ENCODE measurements around the gene MSN.
"Not testable (repeated sequence)": the region's sequence is repeated elsewhere in the genome, so short reads cannot be mapped to it uniquely, and the experiment has no call there.

The MSN gene

GRCh38 chrX:65647801-65648200 is 19.7 kb upstream of the MSN start:
- Histone ChIP-seq H3K27me3 (ENCODE audit: control insufficient read depth in 3 of 3, insufficient read depth in 3 of 3, low read depth in 1 of 3, low read length in 3 of 3) (peaks cover 0 to 9% (median 0%) of the 10 kb centered on the region in 3 experiments), H3K4me3 (ENCODE audit: low read length in 2 of 2) (no peak overlapping the region), H2BK15ac (ENCODE audit: low read length) (no peak overlapping the region), H3K4ac (ENCODE audit: low read length) (no peak overlapping the region), H2AFZ (ENCODE audit: low read length) (no peak overlapping the region), H3K27ac (replicated peaks; ENCODE audit: low read length) (no peak overlapping the region), H2AK5ac (ENCODE audit: low read depth, low read length) (no peak overlapping the region), H3K79me1 (ENCODE audit: low read depth, low read length) (no peaks in the 10 kb centered on the region), H2BK120ac (ENCODE audit: low read depth, low read length) (no peak overlapping the region), H3K14ac (ENCODE audit: low read length) (no peak overlapping the region), H2BK12ac (ENCODE audit: low read length) (no peak overlapping the region), H3K9me3 (replicated peaks in 1 of 2; ENCODE audit: control insufficient read depth in 2 of 2, insufficient read depth in 1 of 2, low read depth in 1 of 2, low read length in 2 of 2) (no peaks in the 10 kb centered on the region), H3K23ac (ENCODE audit: low read depth, low read length, poor library complexity) (no peak overlapping the region), H3K9ac (ENCODE audit: low read depth, low read length, poor library complexity) (no peak overlapping the region), H4K8ac (ENCODE audit: low read depth, low read length) (no peak overlapping the region), H3K4me1 (ENCODE audit: control insufficient read depth in 2 of 2, insufficient read depth in 1 of 2, low read depth in 1 of 2, low read length in 2 of 2) (peaks cover 0 to 3% of the 10 kb centered on the region in 2 donors), H3K18ac (ENCODE audit: low read length) (no peak overlapping the region), H3K36me3 (replicated peaks in 1 of 2; ENCODE audit: control insufficient read depth in 2 of 2, insufficient read depth in 2 of 2, low read length in 2 of 2) (no peaks in the 10 kb centered on the region), H4K91ac (ENCODE audit: low read depth, low read length, poor library complexity) (no peak overlapping the region), H2BK5ac (ENCODE audit: low read length) (no peak overlapping the region), H3K4me2 (ENCODE audit: insufficient read depth, low read length, poor library complexity, severe bottlenecking) (no peak overlapping the region)
- no CpG with 5 or more reads among the region's 3 CpGs for WGBS, 2 donors (ENCODE audit: extremely low coverage in 2 of 2, insufficient read length in 2 of 2, insufficient replicate concordance in 1 of 2)
- no peak for DNase-seq (ENCODE audit: low spot score)

- Histone ChIP-seq H3K23ac (ENCODE audit: low read depth, low read length, poor library complexity) (no peak overlapping the region), H2AFZ (ENCODE audit: low read length) (no peak overlapping the region), H3K14ac (ENCODE audit: low read length) (no peak overlapping the region), H3K9me3 (replicated peaks in 1 of 2; ENCODE audit: control insufficient read depth in 2 of 2, insufficient read depth in 1 of 2, low read depth in 1 of 2, low read length in 2 of 2) (no peaks in the 10 kb centered on the region), H2BK120ac (ENCODE audit: low read depth, low read length) (no peak overlapping the region), H3K27me3 (ENCODE audit: control insufficient read depth in 3 of 3, insufficient read depth in 3 of 3, low read depth in 1 of 3, low read length in 3 of 3) (no peaks in the 10 kb centered on the region), H4K8ac (ENCODE audit: low read depth, low read length) (no peak overlapping the region), H2BK5ac (ENCODE audit: low read length) (no peak overlapping the region), H3K4ac (ENCODE audit: low read length) (no peak overlapping the region), H3K27ac (replicated peaks; ENCODE audit: low read length) (no peak overlapping the region), H3K36me3 (replicated peaks in 1 of 2; ENCODE audit: control insufficient read depth in 2 of 2, insufficient read depth in 2 of 2, low read length in 2 of 2) (no peaks in the 10 kb centered on the region), H2BK12ac (ENCODE audit: low read length) (no peak overlapping the region), H2BK15ac (ENCODE audit: low read length) (no peak overlapping the region), H3K18ac (ENCODE audit: low read length) (no peak overlapping the region), H3K9ac (ENCODE audit: low read depth, low read length, poor library complexity) (no peak overlapping the region), H3K4me2 (ENCODE audit: insufficient read depth, low read length, poor library complexity, severe bottlenecking) (no peak overlapping the region), H3K79me1 (ENCODE audit: low read depth, low read length) (no peaks in the 10 kb centered on the region), H3K4me3 (ENCODE audit: low read length in 2 of 2) (no peak overlapping the region), H4K91ac (ENCODE audit: low read depth, low read length, poor library complexity) (no peak overlapping the region), H3K4me1 (ENCODE audit: control insufficient read depth in 2 of 2, insufficient read depth in 1 of 2, low read depth in 1 of 2, low read length in 2 of 2) (no peaks in the 10 kb centered on the region), H2AK5ac (ENCODE audit: low read depth, low read length) (no peak overlapping the region)
- DNase-seq (ENCODE audit: low spot score), result no peak
- WGBS, 2 donors (ENCODE audit: extremely low coverage in 2 of 2, insufficient read length in 2 of 2, insufficient replicate concordance in 1 of 2), result no CpG with 5 or more reads among the region's 1 CpG
Observed at GRCh38 chrX:65652098-65652497, 15.4 kb upstream of the MSN start.

GRCh38 chrX:65657009-65657441 is 10.4 kb upstream of the MSN start:
- H3K4me2 ChIP-seq (ENCODE audit: insufficient read depth, low read length, poor library complexity, severe bottlenecking); H2BK15ac ChIP-seq (ENCODE audit: low read length); H3K27me3 ChIP-seq (ENCODE audit: control insufficient read depth in 3 of 3, insufficient read depth in 3 of 3, low read depth in 1 of 3, low read length in 3 of 3); H3K23ac ChIP-seq (ENCODE audit: low read depth, low read length, poor library complexity); H3K27ac ChIP-seq (replicated peaks; ENCODE audit: low read length); H3K36me3 ChIP-seq (replicated peaks in 1 of 2; ENCODE audit: control insufficient read depth in 2 of 2, insufficient read depth in 2 of 2, low read length in 2 of 2); H3K4me3 ChIP-seq (ENCODE audit: low read length in 2 of 2); H2BK120ac ChIP-seq (ENCODE audit: low read depth, low read length); H3K9ac ChIP-seq (ENCODE audit: low read depth, low read length, poor library complexity); H3K4ac ChIP-seq (ENCODE audit: low read length); H2BK5ac ChIP-seq (ENCODE audit: low read length); H3K79me1 ChIP-seq (ENCODE audit: low read depth, low read length); H2AK5ac ChIP-seq (ENCODE audit: low read depth, low read length); H2BK12ac ChIP-seq (ENCODE audit: low read length); H3K4me1 ChIP-seq (ENCODE audit: control insufficient read depth in 2 of 2, insufficient read depth in 1 of 2, low read depth in 1 of 2, low read length in 2 of 2); H3K18ac ChIP-seq (ENCODE audit: low read length); H2AFZ ChIP-seq (ENCODE audit: low read length); H4K91ac ChIP-seq (ENCODE audit: low read depth, low read length, poor library complexity); H3K14ac ChIP-seq (ENCODE audit: low read length); H4K8ac ChIP-seq (ENCODE audit: low read depth, low read length); DNase-seq (ENCODE audit: low spot score); H3K9me3 ChIP-seq (replicated peaks in 1 of 2; ENCODE audit: control insufficient read depth in 2 of 2, insufficient read depth in 1 of 2, low read depth in 1 of 2, low read length in 2 of 2): not testable (repeated sequence)
- WGBS, 2 donors (ENCODE audit: extremely low coverage in 2 of 2, insufficient read length in 2 of 2, insufficient replicate concordance in 1 of 2), result no CpG with 5 or more reads among the region's 7 CpGs

- WGBS, 2 donors (ENCODE audit: extremely low coverage in 2 of 2, insufficient read length in 2 of 2, insufficient replicate concordance in 1 of 2), result no CpG with 5 or more reads among the region's 5 CpGs
- H3K4ac ChIP-seq (ENCODE audit: low read length), result no peak overlapping the region
Observed at GRCh38 chrX:65657659-65658058, 9.8 kb upstream of the MSN start.

More at GRCh38 chrX:65657659-65658058, 9.8 kb upstream of the MSN start:
- no peak overlapping the region for H2BK12ac ChIP-seq (ENCODE audit: low read length)
- H2BK5ac ChIP-seq (ENCODE audit: low read length), result no peak overlapping the region
- no peak overlapping the region for H3K4me2 ChIP-seq (ENCODE audit: insufficient read depth, low read length, poor library complexity, severe bottlenecking)
- no peak overlapping the region for H3K27ac ChIP-seq (replicated peaks; ENCODE audit: low read length)
- no peak overlapping the region for H3K18ac ChIP-seq (ENCODE audit: low read length)
- no peak overlapping the region for H3K23ac ChIP-seq (ENCODE audit: low read depth, low read length, poor library complexity)
- no peaks in the 10 kb centered on the region for H3K79me1 ChIP-seq (ENCODE audit: low read depth, low read length)
- H2BK15ac ChIP-seq (ENCODE audit: low read length), result no peak overlapping the region
- H3K9ac ChIP-seq (ENCODE audit: low read depth, low read length, poor library complexity), result no peak overlapping the region
- no peak for DNase-seq (ENCODE audit: low spot score)
- H2BK120ac ChIP-seq (ENCODE audit: low read depth, low read length), result no peak overlapping the region
- H3K36me3 ChIP-seq (replicated peaks in 1 of 2; ENCODE audit: control insufficient read depth in 2 of 2, insufficient read depth in 2 of 2, low read length in 2 of 2), result no peaks in the 10 kb centered on the region
- no peaks in the 10 kb centered on the region for H3K27me3 ChIP-seq (ENCODE audit: control insufficient read depth in 3 of 3, insufficient read depth in 3 of 3, low read depth in 1 of 3, low read length in 3 of 3)
- no peak overlapping the region for H4K91ac ChIP-seq (ENCODE audit: low read depth, low read length, poor library complexity)
- H3K9me3 ChIP-seq (replicated peaks in 1 of 2; ENCODE audit: control insufficient read depth in 2 of 2, insufficient read depth in 1 of 2, low read depth in 1 of 2, low read length in 2 of 2), result no peaks in the 10 kb centered on the region
- H2AK5ac ChIP-seq (ENCODE audit: low read depth, low read length), result no peak overlapping the region
- H3K4me1 ChIP-seq (ENCODE audit: control insufficient read depth in 2 of 2, insufficient read depth in 1 of 2, low read depth in 1 of 2, low read length in 2 of 2), result no peaks in the 10 kb centered on the region
- H2AFZ ChIP-seq (ENCODE audit: low read length), result no peak overlapping the region
- H4K8ac ChIP-seq (ENCODE audit: low read depth, low read length), result no peak overlapping the region
- no peak overlapping the region for H3K14ac ChIP-seq (ENCODE audit: low read length)
- H3K4me3 ChIP-seq (ENCODE audit: low read length in 2 of 2), result no peak overlapping the region

All from neuronal stem cell (in vitro differentiated cells).